ENCODE data around the gene CD4. TPM values are rescaled to one million over a fixed set of nuclear protein-coding genes. Genes with fewer than 3 reads are reported as not detected.
A peak's percentile ranks its signal among the peaks of the same experiment; 100 is the strongest.

The CD4 gene
- total RNA-seq, 4 donors from 2014 or later = 6.6 to 16.2 (median 10.1) TPM

GRCh38 chr12:6757028-6757690 is 32.2 kb upstream of the CD4 start:
- intact Hi-C loops (cut with DNase I) = no loop called here
- no peaks in the 10 kb centered on the region for H3K9me3 ChIP-seq
- no peak overlapping the region for H3K27ac ChIP-seq (replicated peaks in 1 of 4)
- no peak overlapping the region for H3K4me3 ChIP-seq
- peaks cover 8 to 13% (median 10%) of the 10 kb centered on the region in 4 donors for H3K4me1 ChIP-seq
- 86% methylated on average over 8 of the region's 8 CpGs for WGBS
- DNase-seq (ENCODE audit: extremely low spot score) = no peak
- no peaks in the 10 kb centered on the region for H3K36me3 ChIP-seq
- no peaks in the 10 kb centered on the region for H3K27me3 ChIP-seq
- no peak for TF ChIP-seq EP300 (IDR thresholded peaks at IDR 0.05)
- no peak for TF ChIP-seq POLR2AphosphoS5 (IDR thresholded peaks at IDR 0.05)
- no peak for TF ChIP-seq POLR2A (IDR thresholded peaks at IDR 0.05; ENCODE audit: low read depth)
- no peak for TF ChIP-seq CTCF (IDR thresholded peaks at IDR 0.05)

GRCh38 chr12:6758506-6759095 is 30.7 kb upstream of the CD4 start:
- intact Hi-C loops (cut with DNase I) = no loop called here
- TF ChIP-seq POLR2AphosphoS5 (IDR thresholded peaks at IDR 0.05) (no peak), CTCF (IDR thresholded peaks at IDR 0.05) (no peak), EP300 (IDR thresholded peaks at IDR 0.05) (no peak), POLR2A (IDR thresholded peaks at IDR 0.05; ENCODE audit: low read depth) (no peak)
- no peak overlapping the region for H3K27ac ChIP-seq (replicated peaks in 1 of 4)
- no peak overlapping the region for H3K4me3 ChIP-seq
- WGBS = 85% methylated on average over 9 of the region's 9 CpGs
- no peaks in the 10 kb centered on the region for H3K9me3 ChIP-seq
- DNase-seq (ENCODE audit: extremely low spot score) = no peak
- H3K4me1 ChIP-seq = peaks cover 13 to 17% (median 17%) of the 10 kb centered on the region in 4 donors
- H3K36me3 ChIP-seq = no peaks in the 10 kb centered on the region
- H3K27me3 ChIP-seq = no peaks in the 10 kb centered on the region

DNA sequence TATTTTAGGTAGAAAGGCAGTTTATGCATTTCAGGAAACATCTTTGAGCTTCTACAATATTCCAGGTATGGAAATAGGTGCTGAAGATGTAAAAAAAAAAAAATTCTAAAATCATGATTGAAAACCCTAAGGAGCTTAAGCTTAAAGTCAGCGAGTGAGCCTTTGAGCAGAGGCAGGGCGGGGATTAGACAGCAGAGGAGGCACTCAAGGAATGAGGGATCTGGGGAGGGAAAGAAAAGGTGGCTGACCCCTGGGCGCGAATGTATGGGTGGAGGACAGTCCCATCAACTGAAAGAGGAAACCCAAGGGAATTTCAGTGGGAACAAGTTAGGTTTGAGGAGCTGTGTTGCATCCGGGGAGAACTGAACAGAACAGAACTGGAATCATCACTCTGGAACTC is 29.6 kb upstream of the CD4 start:
- DNase-seq (ENCODE audit: extremely low spot score) = no peak
- Histone ChIP-seq H3K4me1 (peaks cover 18 to 23% (median 21%) of the 10 kb centered on the region in 4 donors), H3K27ac (replicated peaks in 1 of 4) (no peak overlapping the region), H3K27me3 (no peaks in the 10 kb centered on the region), H3K9me3 (no peaks in the 10 kb centered on the region), H3K36me3 (no peaks in the 10 kb centered on the region), H3K4me3 (no peak overlapping the region)
- intact Hi-C loops (cut with DNase I) = no loop called here
- 81% methylated on average over 5 of the region's 5 CpGs for WGBS
- no peak for TF ChIP-seq EP300 (IDR thresholded peaks at IDR 0.05)
- no peak for TF ChIP-seq POLR2A (IDR thresholded peaks at IDR 0.05; ENCODE audit: low read depth)
- no peak for TF ChIP-seq POLR2AphosphoS5 (IDR thresholded peaks at IDR 0.05)
- no peak for TF ChIP-seq CTCF (IDR thresholded peaks at IDR 0.05)

- Histone ChIP-seq H3K36me3 (no peaks in the 10 kb centered on the region), H3K27ac (replicated peaks in 1 of 4) (peak overlapping the region; percentile 95 to 100 (median 96)), H3K27me3 (no peaks in the 10 kb centered on the region), H3K9me3 (no peaks in the 10 kb centered on the region), H3K4me3 (peak overlapping the region; percentile 40 to 93 (median 61)), H3K4me1 (peaks cover 37 to 46% (median 41%) of the 10 kb centered on the region in 4 donors)
- DNase-seq (ENCODE audit: extremely low spot score) = no peak
- WGBS = 61% methylated on average over 4 of the region's 4 CpGs
- TF ChIP-seq CTCF (IDR thresholded peaks at IDR 0.05) (no peak), EP300 (IDR thresholded peaks at IDR 0.05) (no peak), POLR2AphosphoS5 (IDR thresholded peaks at IDR 0.05) (no peak), POLR2A (IDR thresholded peaks at IDR 0.05; ENCODE audit: low read depth) (no peak)
- intact Hi-C loops (cut with DNase I) = no loop called here
These were observed 25.9 kb upstream of the CD4 start for GRCh38 chr12:6763380-6763779.

All from esophagus muscularis mucosa (tissue), 4 donors.